Measurements from ENCODE around the gene SERPINB6.
"Not testable (repeated sequence)": the region's sequence is repeated elsewhere in the genome, so short reads cannot be mapped to it uniquely, and the experiment has no call there.

SERPINB6 gene

DNA sequence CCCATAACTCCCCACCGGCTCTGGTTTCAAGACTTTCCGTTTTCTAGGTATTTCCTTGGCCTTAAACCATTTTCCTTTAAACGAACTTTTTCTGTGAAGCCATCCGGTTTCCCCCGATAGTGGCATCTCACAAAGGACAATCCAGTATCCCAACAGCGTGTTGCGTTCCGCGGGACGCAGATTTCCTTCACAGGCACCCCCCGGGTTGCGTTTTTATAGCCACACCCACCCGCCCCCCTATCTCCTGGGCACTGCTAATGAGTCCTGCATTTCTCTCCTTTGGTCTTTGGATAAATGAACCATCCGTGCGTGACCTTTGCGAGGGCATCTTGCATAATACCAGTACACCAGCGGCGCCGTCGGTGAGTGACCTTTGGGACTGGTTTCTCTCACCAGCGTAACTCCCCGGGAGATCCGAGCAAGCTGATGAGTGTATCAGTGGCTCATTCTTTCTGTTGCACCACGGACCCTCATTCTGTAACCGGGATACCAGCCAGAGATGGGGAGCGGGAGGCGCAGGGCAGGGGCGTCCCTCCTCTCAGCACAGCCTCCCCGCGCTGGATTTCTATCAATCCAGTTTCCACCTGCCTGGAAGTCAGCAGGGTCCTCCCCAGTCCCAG, 27.7 kb upstream of the SERPINB6 start:
- DNase-seq = no peak

- not testable (repeated sequence) for DNase-seq
These were observed 27.1 kb upstream of the SERPINB6 start for GRCh38 chr6:2998249-2998997.

- no peak for DNase-seq
These were observed 22.5 kb upstream of the SERPINB6 start for GRCh38 chr6:2993755-2994317.

DNA sequence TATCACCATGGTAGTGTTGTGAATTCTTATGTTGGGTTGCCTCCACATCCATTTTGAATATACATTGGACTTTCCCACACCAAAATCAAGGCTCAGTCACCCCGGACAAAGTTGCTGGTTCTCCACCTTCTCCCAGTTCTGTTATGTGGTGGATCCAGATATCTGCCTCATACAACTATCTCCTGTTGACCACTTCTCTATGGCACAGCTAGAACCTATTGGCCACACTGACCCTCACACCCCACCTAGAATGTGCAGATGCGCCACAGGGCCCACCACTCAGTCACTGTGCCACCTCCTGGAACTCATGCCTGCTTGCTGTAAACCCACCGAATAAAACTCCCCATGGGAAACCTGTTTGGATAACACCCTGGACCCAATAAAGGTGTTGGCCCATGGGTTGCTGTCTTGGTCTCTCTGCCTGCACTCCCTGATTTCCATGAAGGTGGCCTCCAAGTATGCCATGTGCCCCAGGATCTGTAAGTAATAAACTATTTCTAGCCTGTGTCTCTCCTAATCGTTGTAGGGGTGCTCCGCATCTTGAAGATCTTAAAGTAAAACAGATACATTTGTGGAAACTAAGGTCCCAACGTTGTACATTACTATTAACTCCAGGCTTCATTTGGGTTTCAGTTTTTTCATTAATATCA, 21.1 kb upstream of the SERPINB6 start:
- no peak for DNase-seq

- DNase-seq = no peak
These were observed 19.7 kb upstream of the SERPINB6 start for GRCh38 chr6:2990932-2991506.

DNA sequence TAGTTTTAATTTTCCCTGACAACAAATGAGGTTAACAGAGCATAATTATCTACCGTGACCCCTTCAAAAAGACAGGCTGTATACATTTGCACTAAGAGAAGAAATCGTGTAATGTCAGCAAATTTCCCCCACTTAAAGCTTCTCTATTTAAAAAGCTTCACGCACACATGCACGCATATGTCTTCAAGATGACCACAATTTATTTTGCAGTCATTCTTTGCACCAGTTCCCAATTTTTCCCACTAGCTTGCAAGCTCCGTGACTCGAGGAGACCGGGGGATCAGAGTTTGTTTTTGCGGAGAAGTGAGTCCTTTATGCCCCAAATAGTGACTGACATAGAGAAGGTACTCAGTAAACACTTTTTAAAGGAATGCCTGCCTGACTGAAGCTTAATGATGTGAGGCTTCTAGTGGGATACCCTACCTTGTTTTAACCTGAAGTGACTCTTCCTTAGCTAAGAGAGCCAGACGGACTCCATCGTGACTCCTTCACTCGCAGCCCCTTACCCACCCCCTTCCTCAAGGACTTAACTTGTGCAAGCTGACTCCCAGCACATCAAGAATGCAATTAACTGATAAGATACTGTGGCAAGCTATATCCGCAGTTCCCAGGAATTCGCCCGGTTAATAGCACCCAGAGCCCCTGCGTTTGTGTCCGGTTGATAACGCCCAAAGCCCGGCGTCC, 19.0 kb upstream of the SERPINB6 start:
- DNase-seq = peak; percentile 37

DNA sequence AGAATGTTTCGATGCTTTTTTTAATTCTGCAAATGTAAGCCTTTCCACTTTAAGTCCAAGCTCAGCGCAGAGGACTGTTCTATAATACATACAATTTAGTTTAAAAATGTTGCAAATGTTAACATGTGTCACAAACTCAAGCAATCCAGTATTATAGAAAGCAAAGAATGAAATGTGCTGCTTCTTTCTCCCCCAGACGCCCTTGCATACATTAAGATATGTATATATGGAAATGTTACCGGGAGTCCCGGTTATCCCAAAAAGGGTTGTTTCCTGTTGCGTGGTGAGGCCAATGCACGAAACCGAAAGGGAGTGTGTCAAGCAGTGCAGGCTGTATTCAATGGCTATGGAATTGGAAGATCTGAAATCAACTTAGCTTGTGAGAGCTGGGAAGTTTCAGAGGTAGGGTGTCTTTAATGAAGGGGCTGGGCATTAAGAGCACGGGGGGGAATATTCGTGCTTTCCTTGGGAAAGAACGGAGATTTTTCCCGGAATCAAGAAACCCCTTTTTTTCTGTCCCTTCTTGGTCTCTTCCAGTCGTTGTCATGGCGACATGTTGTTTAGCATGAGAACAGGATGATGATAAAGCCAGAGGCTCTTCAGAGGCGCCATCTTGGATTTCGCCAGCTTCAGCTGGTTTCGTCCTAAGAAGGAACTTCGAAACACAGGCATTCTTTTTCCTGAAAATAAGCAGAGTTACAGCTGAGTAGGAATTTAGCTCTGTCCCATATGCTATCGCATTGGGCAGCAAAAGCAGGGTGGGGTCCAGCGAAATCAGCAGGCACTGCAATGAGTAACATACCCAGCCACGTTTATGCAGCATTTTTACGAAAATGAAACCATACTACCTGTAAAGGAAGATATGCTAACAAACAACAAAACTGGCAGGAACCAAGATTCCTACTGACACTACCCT, 18.2 kb upstream of the SERPINB6 start:
- DNase-seq = peak; percentile 91

DNA sequence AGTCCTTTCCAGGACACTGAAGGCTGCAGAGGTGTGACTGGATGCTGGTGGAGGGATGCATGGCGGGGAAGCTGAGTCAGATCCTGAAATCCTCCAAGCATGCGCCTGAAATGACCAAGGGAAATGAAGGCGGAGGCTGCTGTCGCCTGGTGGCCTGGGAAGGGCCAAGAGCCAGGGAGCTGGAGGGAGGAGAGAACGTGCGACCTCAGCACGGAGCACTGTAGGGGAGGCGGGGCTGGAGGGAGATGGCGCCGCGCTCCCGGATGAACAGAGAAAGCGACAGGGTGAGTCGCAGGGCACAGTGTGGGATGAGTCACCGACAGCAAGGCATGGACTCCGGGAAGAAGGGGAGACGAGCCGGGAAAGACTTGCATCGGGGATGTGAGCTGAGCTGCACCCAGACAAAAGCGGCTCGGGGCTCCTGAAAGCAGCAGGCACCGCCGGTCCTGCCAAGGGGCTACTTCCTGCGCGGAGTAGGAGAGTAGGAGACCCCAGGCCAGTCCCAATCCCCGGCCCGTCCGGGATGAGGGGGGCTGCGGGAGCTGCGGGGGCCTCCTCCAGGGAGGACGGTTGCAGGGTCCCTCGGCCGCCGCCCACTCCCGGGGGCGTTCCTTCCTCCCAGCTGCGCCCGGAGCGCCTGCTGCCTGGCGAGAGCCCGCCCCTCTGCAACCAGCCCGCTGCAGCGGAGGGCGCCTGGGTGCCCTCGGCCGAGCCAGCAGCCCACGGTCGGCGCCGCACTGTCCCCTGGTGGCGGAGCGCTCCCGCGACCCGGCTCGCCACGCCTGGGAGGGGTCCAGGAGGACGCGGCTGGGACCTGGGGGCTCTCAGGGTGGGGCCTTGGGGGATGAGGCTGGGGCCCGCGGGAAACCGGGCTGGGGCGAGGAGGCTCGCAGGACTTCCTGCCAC, 17.3 kb upstream of the SERPINB6 start:
- peak; percentile 75 for DNase-seq

DNA sequence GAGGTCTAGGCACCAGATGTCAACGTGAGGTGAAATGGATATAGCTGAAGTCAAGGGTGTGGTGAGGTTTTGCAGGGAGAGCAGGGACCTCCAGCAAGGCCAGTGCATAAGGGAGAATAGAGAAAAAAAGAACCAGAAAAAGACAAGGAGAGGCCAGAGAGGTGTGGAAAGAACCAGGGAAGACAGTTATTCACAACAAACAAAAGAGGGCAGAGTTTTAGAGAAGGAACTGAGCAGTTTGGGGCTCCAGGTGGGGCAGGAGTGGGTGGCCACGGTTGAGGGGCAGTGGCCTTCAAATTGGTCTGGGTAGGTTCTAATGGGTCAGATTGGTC, 16.7 kb upstream of the SERPINB6 start:
- no peak for DNase-seq

- no peak for DNase-seq
These were observed 15.4 kb upstream of the SERPINB6 start for GRCh38 chr6:2986722-2987221.

DNA sequence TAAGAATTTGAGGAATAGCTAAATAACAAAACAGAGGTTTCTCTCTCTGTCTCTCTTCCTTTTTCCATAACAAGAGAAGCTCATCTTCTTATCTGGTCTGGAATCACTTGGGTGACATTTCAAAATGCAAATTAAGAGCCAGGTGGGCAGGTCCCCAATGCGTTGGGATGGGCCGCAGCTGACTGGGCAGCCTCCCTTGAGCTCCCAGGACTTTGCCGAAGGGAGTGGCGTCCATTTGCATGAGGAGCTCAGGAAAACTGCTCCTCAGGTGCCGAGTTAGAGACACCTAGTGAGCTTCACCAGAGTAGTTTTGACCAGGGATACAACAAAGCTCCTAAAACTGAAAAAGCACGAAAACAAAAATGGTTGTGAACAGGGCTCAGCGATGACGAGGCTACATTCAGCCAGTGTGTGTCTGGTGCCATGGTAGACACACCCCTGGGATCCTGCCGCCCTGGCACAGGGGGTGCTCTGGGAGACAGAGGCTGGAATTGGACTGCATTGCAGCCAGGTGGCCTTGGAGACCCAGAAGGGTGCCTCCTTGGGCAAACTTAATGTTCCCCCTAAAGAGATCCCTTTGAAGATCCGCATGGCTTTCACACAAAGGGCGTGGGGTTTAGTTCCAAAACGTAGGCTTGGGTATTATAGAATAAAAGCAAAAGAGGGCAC, 13.5 kb upstream of the SERPINB6 start:
- DNase-seq = no peak

- DNase-seq = no peak
These were observed 11.2 kb upstream of the SERPINB6 start for GRCh38 chr6:2982426-2983117.

DNA sequence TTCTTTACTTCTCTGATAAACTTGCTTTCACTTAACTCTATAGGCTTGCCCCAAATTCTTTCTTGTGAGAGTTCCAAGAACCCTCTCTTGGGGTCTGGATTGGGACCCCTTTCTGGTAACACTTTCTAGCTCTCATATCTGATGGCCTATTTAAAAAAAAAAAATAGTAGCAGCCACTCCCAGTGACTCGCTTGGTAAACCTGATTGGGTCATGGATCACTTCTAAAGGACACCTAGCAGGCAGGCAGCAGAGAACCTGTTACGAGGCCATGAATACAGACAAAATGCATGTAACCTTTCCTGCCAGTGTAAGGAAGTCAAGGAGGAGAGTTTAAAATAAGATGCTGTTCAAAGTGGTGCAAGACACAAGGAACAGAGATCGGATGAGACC, 9.1 kb upstream of the SERPINB6 start:
- DNase-seq = no peak

- no peak for DNase-seq
These were observed 8.6 kb upstream of the SERPINB6 start for GRCh38 chr6:2979819-2980464.

GRCh38 chr6:2978923-2979322, 7.6 kb upstream of the SERPINB6 start:
- no peak for DNase-seq

DNA sequence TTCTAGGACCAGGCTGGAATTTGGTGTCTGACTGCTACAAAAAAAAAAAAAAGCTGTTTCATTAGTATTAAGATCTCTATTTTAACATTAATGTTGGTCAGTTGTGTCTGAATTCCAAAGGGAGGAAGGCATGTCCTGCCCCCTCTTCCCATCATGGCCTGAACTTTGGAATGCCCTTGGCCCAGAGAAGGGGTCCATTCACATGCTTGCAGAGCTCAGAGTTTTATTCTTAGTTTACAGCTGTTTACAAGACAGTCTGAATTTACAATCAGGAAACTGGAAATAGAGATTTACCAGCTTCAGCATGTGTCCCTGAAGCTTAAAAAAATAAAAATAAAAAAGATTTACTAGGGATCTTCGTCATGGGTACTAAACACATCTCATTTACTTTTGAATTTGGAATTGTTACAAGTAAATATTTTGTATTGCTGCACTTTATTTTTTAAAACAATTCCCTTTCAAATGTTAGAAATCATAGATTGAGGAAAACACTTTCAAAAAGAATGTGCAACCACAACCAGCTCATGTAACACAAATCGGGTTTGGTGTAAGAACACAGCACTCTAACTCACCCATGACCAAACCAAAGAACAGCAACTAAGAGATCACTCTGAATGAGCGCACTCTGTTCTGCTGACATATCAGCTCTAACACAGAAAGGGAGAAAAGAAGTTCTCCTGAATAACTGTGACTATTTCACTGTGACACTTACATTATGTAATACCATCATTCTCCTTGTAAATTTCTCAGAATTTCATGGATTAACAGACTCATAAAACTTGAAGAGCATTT, 6.6 kb upstream of the SERPINB6 start:
- DNase-seq = no peak

GRCh38 chr6:2977290-2977689, 5.9 kb upstream of the SERPINB6 start:
- no peak for DNase-seq

DNA sequence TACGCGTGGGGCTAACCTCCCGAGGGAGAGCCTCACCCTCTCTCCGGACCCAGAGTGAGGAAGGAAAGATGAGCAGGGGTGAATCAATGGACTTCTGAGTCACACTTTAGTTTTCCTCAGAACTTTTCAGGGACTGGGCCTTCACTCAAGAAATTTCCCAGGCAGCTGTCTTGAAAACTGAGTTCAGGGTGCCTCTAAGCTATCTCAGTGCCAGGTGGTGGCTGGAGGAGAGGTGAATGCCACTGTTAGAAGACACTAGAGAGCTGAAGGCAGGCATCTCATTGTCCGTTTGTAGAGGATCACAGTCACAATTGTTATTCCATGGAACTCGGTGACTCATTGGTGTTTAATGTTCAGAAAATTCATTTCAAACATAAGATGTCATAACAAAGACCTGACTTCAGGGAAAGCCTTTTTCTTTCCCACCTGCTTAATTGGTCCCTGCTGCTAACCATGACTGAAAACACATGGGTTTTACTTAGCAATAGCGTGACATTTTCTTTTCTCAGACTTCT, 5.3 kb upstream of the SERPINB6 start:
- DNase-seq = no peak
